Measurements from ENCODE around the gene CABP4. TPM values are rescaled to one million over a fixed set of nuclear protein-coding genes. Genes with fewer than 3 reads are reported as not detected.
A peak's percentile ranks its signal among the peaks of the same experiment; 100 is the strongest.

The CABP4 gene
- total RNA-seq, 2 experiments from 2014 or later: 1.6 to 1.9 TPM

DNA sequence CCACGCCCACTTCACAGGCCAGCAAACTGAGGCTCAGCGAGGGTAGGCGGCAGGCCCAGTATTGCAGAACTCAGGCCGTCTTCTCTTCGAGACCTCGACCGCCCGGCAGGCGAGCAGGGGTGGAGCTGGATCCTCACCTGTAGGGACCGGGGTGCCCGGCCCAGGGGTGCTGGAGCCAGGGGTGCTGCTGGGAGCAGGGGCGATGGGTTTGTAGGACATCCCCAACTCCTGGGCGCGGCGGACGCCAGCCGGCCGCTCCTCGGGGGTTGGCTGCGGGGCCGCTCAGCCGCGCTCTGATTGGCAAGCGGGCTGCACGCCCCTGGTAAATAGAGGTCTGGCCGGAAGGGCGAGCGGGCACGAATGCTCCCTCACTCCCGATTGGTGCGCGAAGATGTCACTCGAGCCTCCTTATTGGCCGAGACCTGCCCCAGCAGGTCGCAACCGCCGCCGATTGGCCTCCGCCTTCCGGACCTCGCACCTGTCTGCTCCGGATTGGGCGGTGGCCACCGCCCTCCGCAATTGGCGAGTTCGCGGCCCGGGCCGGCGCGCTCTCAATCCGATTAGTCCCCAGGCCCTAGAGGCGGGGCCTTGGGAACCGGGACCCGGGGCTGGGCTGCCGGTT is 52.8 kb downstream of the CABP4 start, which contains the start of gene CDK2AP2:
TSS of gene CDK2AP2 (minus strand) at position 299 of the 622 bp plus-strand sequence. CDS start at position 219, 80 bp downstream.
- Mint-ChIP-seq H3K27me3 (ENCODE audit: low read depth) (peaks cover 8% of the 10 kb centered on the region), H3K4me1 (ENCODE audit: low read depth) (peaks cover 38% of the 10 kb centered on the region), H3K36me3 (ENCODE audit: low read depth) (peaks cover 18% of the 10 kb centered on the region), H3K9me3 (ENCODE audit: insufficient read depth) (no peaks in the 10 kb centered on the region), H3K4me3 (peak within 1 kb of the TSS; percentile 89), H3K27ac (peak within 1 kb of the TSS; percentile 94)
- CTCF ChIA-PET: interaction anchor here (0.7 to 1.2 kb wide), 5 partner anchors 24 to 162 kb away, joined by 3 to 4 read pairs (median 4); partner anchors contain the start of genes PPP1CA and PTPRCAP
- ATAC-seq (peak; percentile 83), DNase-seq (peak; percentile 99)
- POLR2A ChIA-PET: interaction anchor here (0.7 to 2.1 kb wide), 6 partner anchors 22 to 107 kb away, joined by 3 to 11 read pairs (median 6); partner anchors contain the start of genes PPP1CA and PTPRCAP

DNA sequence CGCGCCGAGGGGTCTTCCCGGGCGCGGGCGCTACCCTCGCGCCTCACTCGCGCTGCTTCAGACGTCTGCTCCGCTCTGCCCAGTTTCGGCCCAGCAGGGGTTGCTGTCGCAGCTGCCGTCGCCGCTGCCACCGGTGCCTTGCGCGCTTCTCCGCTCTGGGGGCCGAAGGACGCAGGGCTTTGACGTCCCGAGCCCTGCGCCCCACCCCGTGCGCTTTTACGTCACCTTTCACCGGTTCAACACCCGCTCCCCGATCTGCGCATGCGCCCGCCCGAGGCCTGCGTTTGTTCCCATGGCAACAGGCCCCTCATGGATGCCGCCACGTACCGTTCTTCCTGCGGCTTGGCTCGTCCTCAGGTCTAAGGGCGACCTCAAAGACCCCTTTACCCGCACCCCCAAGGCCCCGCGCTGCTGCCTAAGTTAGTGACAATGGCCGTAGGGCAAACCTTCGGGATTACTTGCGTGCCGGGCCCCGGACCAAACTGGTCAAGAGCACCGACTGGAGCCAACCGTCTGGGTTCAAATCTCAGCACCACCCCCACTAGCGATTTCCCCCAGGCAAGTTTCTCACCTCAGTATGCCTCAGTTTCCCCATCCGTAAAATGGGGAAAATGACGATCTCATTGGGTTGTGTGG is 53.5 kb downstream of the CABP4 start:
- H3K9me3 Mint-ChIP-seq (ENCODE audit: insufficient read depth): no peaks in the 10 kb centered on the region
- H3K4me3 Mint-ChIP-seq: peak overlapping the region; percentile 89
- peak overlapping the region; percentile 94 for H3K27ac Mint-ChIP-seq
- ATAC-seq: peak; percentile 40
- ChIA-PET POLR2A (interaction anchor here (1.2 to 2.1 kb wide), 4 partner anchors 23 to 107 kb away, joined by 4 to 11 read pairs (median 8); partner anchors contain the start of genes PPP1CA and PTPRCAP), CTCF (interaction anchor here (1.0 to 1.2 kb wide), 3 partner anchors 72 to 107 kb away, joined by 3 to 4 read pairs (median 4); partner anchors contain the start of genes PPP1CA and PTPRCAP)
- H3K27me3 Mint-ChIP-seq (ENCODE audit: low read depth): peaks cover 11% of the 10 kb centered on the region
- peaks cover 32% of the 10 kb centered on the region for H3K4me1 Mint-ChIP-seq (ENCODE audit: low read depth)
- peak; percentile 99 for DNase-seq
- peaks cover 17% of the 10 kb centered on the region for H3K36me3 Mint-ChIP-seq (ENCODE audit: low read depth)

DNA sequence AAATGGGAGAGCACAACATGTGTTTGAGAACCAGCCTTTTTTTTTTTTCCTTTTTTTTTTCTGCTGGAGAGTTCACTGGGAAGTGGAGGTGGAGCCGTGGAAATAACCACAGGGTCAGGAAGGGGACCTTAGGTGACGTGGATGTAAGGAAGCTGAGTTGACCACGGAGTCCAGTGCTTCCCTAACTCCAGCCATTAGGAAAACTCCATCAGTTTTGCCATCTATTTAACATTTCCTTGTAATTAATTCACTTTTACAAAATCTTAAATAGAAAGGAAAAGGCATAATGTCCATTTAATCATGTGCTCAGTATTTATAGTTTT is 54.8 kb downstream of the CABP4 start:
- no peak overlapping the region for H3K27ac Mint-ChIP-seq
- H3K4me3 Mint-ChIP-seq: no peak overlapping the region
- no peaks in the 10 kb centered on the region for H3K9me3 Mint-ChIP-seq (ENCODE audit: insufficient read depth)
- ChIA-PET CTCF (no interaction called here), POLR2A (no interaction called here)
- ATAC-seq: no peak
- peaks cover 14% of the 10 kb centered on the region for H3K36me3 Mint-ChIP-seq (ENCODE audit: low read depth)
- peaks cover 28% of the 10 kb centered on the region for H3K4me1 Mint-ChIP-seq (ENCODE audit: low read depth)
- peaks cover 17% of the 10 kb centered on the region for H3K27me3 Mint-ChIP-seq (ENCODE audit: low read depth)
- no peak for DNase-seq

Small RNA genes within 50 kb of the gene (microRNA-seq; reads per million reads assigned to microRNA genes)
- 1.7 reads per million for gene MIR6752

Other genes with a start within 250 kb of the CABP4 start
- gene GRK2, start 188.9 kb upstream of the CABP4 start, total RNA-seq: 100 to 1,000 TPM; 338 to 348 TPM
- gene ANKRD13D, start 166.1 kb upstream of the CABP4 start, total RNA-seq: 100 to 1,000 TPM; 179 to 189 TPM
- 10 to 100 TPM; 12.0 to 13.0 TPM for gene SSH3, start 151.8 kb upstream of the CABP4 start, total RNA-seq
- 10 to 100 TPM; 53.2 to 56.7 TPM for gene POLD4, start 101.8 kb upstream of the CABP4 start, total RNA-seq
- under 1 TPM; 0.29 to 0.50 TPM for gene CLCF1, start 81.8 kb upstream of the CABP4 start, total RNA-seq
- gene RAD9A, start 63.4 kb upstream of the CABP4 start, total RNA-seq: 10 to 100 TPM; 59.5 to 60.4 TPM
- gene PPP1CA, start 53.5 kb upstream of the CABP4 start, total RNA-seq: 100 to 1,000 TPM; 429 to 434 TPM
- 100 to 1,000 TPM; 345 to 352 TPM for gene TBC1D10C, start 51.3 kb upstream of the CABP4 start, total RNA-seq
- 1 to 10 TPM; 4.8 to 4.9 TPM for gene CARNS1, start 39.7 kb upstream of the CABP4 start, total RNA-seq
- 10 to 100 TPM; 64.0 to 66.9 TPM for gene RPS6KB2, start 26.9 kb upstream of the CABP4 start, total RNA-seq
- gene PTPRCAP, start 17.7 kb upstream of the CABP4 start, total RNA-seq: 100 to 1,000 TPM; 445 to 447 TPM
- gene CORO1B, start 11.9 kb upstream of the CABP4 start, total RNA-seq: 100 to 1,000 TPM; 157 to 169 TPM
- not detected for gene GPR152, start 2.6 kb upstream of the CABP4 start, total RNA-seq
- 10 to 100 TPM; 39.6 to 42.5 TPM for gene TMEM134, start 13.9 kb downstream of the CABP4 start, total RNA-seq
- 100 to 1,000 TPM; 156 to 163 TPM for gene AIP, start 27.7 kb downstream of the CABP4 start, total RNA-seq
- gene PITPNM1, start 50.0 kb downstream of the CABP4 start, total RNA-seq: 100 to 1,000 TPM; 110 to 117 TPM
- gene CDK2AP2, start 52.8 kb downstream of the CABP4 start, total RNA-seq: 100 to 1,000 TPM; 168 to 175 TPM
- gene CABP2, start 68.1 kb downstream of the CABP4 start, total RNA-seq: not detected
- gene GSTP1, start 128.5 kb downstream of the CABP4 start, total RNA-seq: 100 to 1,000 TPM; 330 to 337 TPM
- 100 to 1,000 TPM; 250 to 258 TPM for gene NDUFV1, start 151.6 kb downstream of the CABP4 start, total RNA-seq
- 10 to 100 TPM; 18.6 to 20.1 TPM for gene NUDT8, start 174.6 kb downstream of the CABP4 start, total RNA-seq
- gene TBX10, start 184.4 kb downstream of the CABP4 start, total RNA-seq: not detected
- gene ACY3, start 195.4 kb downstream of the CABP4 start, total RNA-seq: under 1 TPM; 0.61 to 0.73 TPM
- gene ALDH3B2, start 219.3 kb downstream of the CABP4 start, total RNA-seq: not detected

All from activated CD8-positive, alpha-beta T cell treated with anti-CD3 and anti-CD28 coated beads, Interleukin-2, amount 10 ng/mL, durations not matched to agents 7 days and 5 days (primary cell).